ENCODE results near the gene COL24A1. TPM values are rescaled to one million over a fixed set of nuclear protein-coding genes. Genes with fewer than 3 reads are reported as not detected.

Gene COL24A1
- total RNA-seq, 1 experiment from 2014 or later, result 0.35 TPM

GRCh38 chr1:86149591-86149990, 7.0 kb downstream of the COL24A1 start:
- no CpG with 5 or more reads among the region's 1 CpG for WGBS (ENCODE audit: extremely low coverage, insufficient read length, low lambda C conversion rate)
- Histone ChIP-seq H3K23ac (ENCODE audit: insufficient read length, low read depth, low read length) (no peak overlapping the region), H4K8ac (replicated peaks; ENCODE audit: insufficient read length, low read depth, low read length) (no peak overlapping the region), H2BK120ac (ENCODE audit: low read depth, low read length, poor library complexity, severe bottlenecking) (no peak overlapping the region), H3K9ac (ENCODE audit: extremely low read depth, insufficient read length, low read length) (no peak overlapping the region), H3K4ac (ENCODE audit: low read depth, low read length) (no peak overlapping the region), H3K23me2 (ENCODE audit: insufficient read length, low read depth, low read length, poor library complexity, severe bottlenecking) (no peaks in the 10 kb centered on the region), H3K9me3 (ENCODE audit: control insufficient read depth, low read depth, low read length) (no peaks in the 10 kb centered on the region), H3T11ph (ENCODE audit: low read length) (no peak overlapping the region), H2BK12ac (ENCODE audit: insufficient read length, low read depth, low read length) (no peak overlapping the region), H3K27ac (ENCODE audit: insufficient read length, low read depth, low read length) (no peak overlapping the region), H4K5ac (ENCODE audit: insufficient read length, low read depth, low read length) (no peak overlapping the region), H3K79me2 (ENCODE audit: insufficient read depth, low read length) (no peaks in the 10 kb centered on the region), H2BK5ac (ENCODE audit: insufficient read length, low read length) (no peak overlapping the region), H3K79me1 (ENCODE audit: insufficient read depth, low read depth, low read length, poor library complexity, severe bottlenecking) (no peaks in the 10 kb centered on the region), H2BK20ac (ENCODE audit: low read depth, low read length, poor library complexity, severe bottlenecking) (no peak overlapping the region), H3K27me3 (ENCODE audit: insufficient read depth, low read length) (peaks cover 5% of the 10 kb centered on the region), H4K20me1 (ENCODE audit: control insufficient read depth, insufficient read depth, insufficient read length) (no peaks in the 10 kb centered on the region), H3K4me1 (ENCODE audit: insufficient read depth, low read length) (no peaks in the 10 kb centered on the region), H2AK5ac (ENCODE audit: insufficient read length, low read length) (no peak overlapping the region), H2AFZ (ENCODE audit: low read length) (no peak overlapping the region), H2BK15ac (ENCODE audit: low read depth, low read length) (no peak overlapping the region), H4K91ac (ENCODE audit: insufficient read length, low read depth, low read length) (no peak overlapping the region), H3K14ac (ENCODE audit: insufficient read depth, low read length) (no peak overlapping the region), H3K56ac (ENCODE audit: insufficient read length, low read depth, low read length) (no peak overlapping the region), H3K18ac (ENCODE audit: insufficient read length, low read depth, low read length) (no peak overlapping the region), H3K4me2 (ENCODE audit: insufficient read depth, insufficient read length, low read length) (no peak overlapping the region)
- no peak overlapping the region for H3K4me3 Mint-ChIP-seq
- DNase-seq, result no peak
- H3K27me3 Mint-ChIP-seq (ENCODE audit: low read depth), result peaks cover 34% of the 10 kb centered on the region
- peaks cover 0 to 4% of the 10 kb centered on the region in 2 experiments; a peak in 2 of 4 replicates for H3K4me1 Mint-ChIP-seq
- H3K9me3 Mint-ChIP-seq, result no peaks in the 10 kb centered on the region
- TF ChIP-seq CTCF (conservative IDR thresholded peaks at IDR 0.05), result no peak
- H3K36me3 Mint-ChIP-seq (ENCODE audit: insufficient read depth in 1 of 3, low read depth in 3 of 3), result no peaks in the 10 kb centered on the region
- no peak overlapping the region for H3K27ac Mint-ChIP-seq
